NT2/D1 (cell line): ENCODE measurements around the gene LRCH1.

Experiments
- SUZ12 ChIP-seq: IDR thresholded peaks from 2 replicates; pipeline ENCODE4 v1.6.1; 2011; ENCODE audit not compliant: insufficient read length, insufficient read depth; ENCODE audit errors: extremely low read depth
- ZNF274 ChIP-seq: IDR thresholded peaks from 2 replicates; pipeline ENCODE4 v1.6.1; 2011; ENCODE audit warnings: mild to moderate bottlenecking, low read depth, low read length

DNA sequence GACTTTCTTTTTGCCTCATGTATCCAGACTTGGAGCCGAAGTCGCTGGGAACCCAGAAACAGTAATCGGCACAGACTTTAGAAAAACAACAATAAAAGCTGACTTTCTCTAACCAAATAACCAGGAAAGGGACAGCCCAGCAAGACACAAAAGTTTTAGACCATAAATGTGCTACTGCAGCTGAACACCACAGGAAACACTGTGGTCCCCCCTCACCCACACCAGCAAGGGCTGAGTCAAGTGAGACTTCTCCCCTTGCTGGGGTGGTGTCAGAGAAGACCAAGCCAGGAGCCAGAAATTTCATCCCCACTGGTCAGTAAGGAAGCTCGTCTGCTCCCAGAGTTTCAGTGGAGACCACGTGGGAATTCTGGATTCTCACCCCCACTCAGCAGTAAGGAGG is 173.4 kb downstream of the LRCH1 start:
- TF ChIP-seq SUZ12: no peak
- no peak for TF ChIP-seq ZNF274
